NCI-H1694 (cell line): ENCODE measurements around the gene CHST4.
"Not testable (repeated sequence)": the region's sequence is repeated elsewhere in the genome, so short reads cannot be mapped to it uniquely, and the experiment has no call there.

Source experiments
- DNase-seq: peaks from one replicate; lab custom pipeline; 2025; lab: John Stamatoyannopoulos, UW

CHST4 gene

GRCh38 chr16:71524566-71525553 lies 1.4 kb upstream of the CHST4 start:
- no peak for DNase-seq

GRCh38 chr16:71528257-71528656 lies 2.0 kb downstream of the CHST4 start:
- DNase-seq = no peak

- no peak for DNase-seq
These were observed 2.6 kb downstream of the CHST4 start for GRCh38 chr16:71528863-71529262.

- no peak for DNase-seq
These were observed 6.1 kb downstream of the CHST4 start for GRCh38 chr16:71532366-71532765.

GRCh38 chr16:71536752-71537499 lies 10.7 kb downstream of the CHST4 start:
- no peak for DNase-seq

GRCh38 chr16:71537643-71538042 lies 11.4 kb downstream of the CHST4 start:
- DNase-seq = peak; percentile 34

- no peak for DNase-seq
These were observed 16.2 kb downstream of the CHST4 start for GRCh38 chr16:71542377-71542776.

- DNase-seq = no peak
These were observed 20.9 kb downstream of the CHST4 start for GRCh38 chr16:71547168-71547567.

- DNase-seq = no peak
These were observed 26.7 kb downstream of the CHST4 start for GRCh38 chr16:71552698-71553503.

- no peak for DNase-seq
These were observed 29.1 kb downstream of the CHST4 start for GRCh38 chr16:71555230-71555891.

- no peak for DNase-seq
These were observed 31.1 kb downstream of the CHST4 start for GRCh38 chr16:71557299-71557698.

GRCh38 chr16:71557954-71558582 lies 31.8 kb downstream of the CHST4 start:
- no peak for DNase-seq

GRCh38 chr16:71559855-71560254 lies 33.6 kb downstream of the CHST4 start:
- DNase-seq = no peak

- DNase-seq = not testable (repeated sequence)
These were observed 35.7 kb downstream of the CHST4 start for GRCh38 chr16:71561886-71562285.

GRCh38 chr16:71562552-71562951 lies 36.3 kb downstream of the CHST4 start:
- DNase-seq = no peak

GRCh38 chr16:71564335-71564967 lies 38.2 kb downstream of the CHST4 start:
- no peak for DNase-seq

GRCh38 chr16:71565812-71566700 lies 39.8 kb downstream of the CHST4 start:
- no peak for DNase-seq

- no peak for DNase-seq
These were observed 41.7 kb downstream of the CHST4 start for GRCh38 chr16:71567931-71568330.

- DNase-seq = no peak
These were observed 42.3 kb downstream of the CHST4 start for GRCh38 chr16:71568551-71568950.

- no peak for DNase-seq
These were observed 43.4 kb downstream of the CHST4 start for GRCh38 chr16:71569621-71570020.
